ENCODE results near the gene EREG.

Gene EREG

GRCh38 chr4:74375824-74376426 is 11.0 kb downstream of the EREG start:
- POLR2A ChIA-PET: interaction anchor here (1.1 kb wide), 1 partner anchor 23 kb away, joined by 3 read pairs; no protein-coding TSS in a partner anchor
- H3K27ac ChIP-seq (ENCODE audit: insufficient read depth in 1 of 2, low read depth in 1 of 2, low read length in 2 of 2, poor library complexity in 1 of 2, severe bottlenecking in 2 of 2): no peak overlapping the region

GRCh38 chr4:74376888-74377483 is 12.0 kb downstream of the EREG start:
- Histone ChIP-seq H3K36me3 (ENCODE audit: control insufficient read depth in 4 of 4, insufficient read depth in 4 of 4, low read length in 3 of 4) (peaks cover 0 to 33% (median 7%) of the 10 kb centered on the region in 4 experiments), H3K27me3 (replicated peaks in 2 of 5; ENCODE audit: control insufficient read depth in 4 of 5, insufficient read depth in 5 of 5, low read length in 4 of 5) (no peaks in the 10 kb centered on the region), H3K9me3 (ENCODE audit: control extremely low read depth in 1 of 5, control insufficient read depth in 4 of 5, insufficient read depth in 2 of 5, low read depth in 1 of 5, low read length in 4 of 5) (no peaks in the 10 kb centered on the region), H3K4me1 (ENCODE audit: control extremely low read depth in 1 of 4, control insufficient read depth in 4 of 4, insufficient read depth in 4 of 4, low read length in 3 of 4) (peaks cover 0 to 24% (median 6%) of the 10 kb centered on the region in 4 experiments), H3K27ac (ENCODE audit: insufficient read depth in 1 of 2, low read depth in 1 of 2, low read length in 2 of 2, poor library complexity in 1 of 2, severe bottlenecking in 2 of 2) (peak overlapping the region in 1 of 2 experiments; percentile 5), H3K4me3 (ENCODE audit: control insufficient read depth in 1 of 7, extremely low read depth in 1 of 7, insufficient read depth in 4 of 7, low read depth in 2 of 7, low read length in 6 of 7) (no peak overlapping the region)
- ChIA-PET POLR2A (interaction anchor here (0.7 to 1.1 kb wide), 2 partner anchors 23 to 24 kb away, joined by 3 to 4 read pairs; no protein-coding TSS in a partner anchor), CTCF (interaction anchor here (0.7 to 6.6 kb wide), 10 partner anchors 57 to 297 kb away, joined by 3 to 87 read pairs (median 16); partner anchors contain the start of gene AREG)
- WGBS (ENCODE audit: insufficient coverage): no CpG with 5 or more reads among the region's 4 CpGs
- peak; percentile 65 to 82 (median 81) for DNase-seq

More at GRCh38 chr4:74375824-74376426, 11.0 kb downstream of the EREG start:
- H3K4me1 ChIP-seq (ENCODE audit: control extremely low read depth in 1 of 4, control insufficient read depth in 4 of 4, insufficient read depth in 4 of 4, low read length in 3 of 4): peaks cover 0 to 34% (median 8%) of the 10 kb centered on the region in 4 experiments
- DNase-seq: no peak
- no peaks in the 10 kb centered on the region for H3K9me3 ChIP-seq (ENCODE audit: control extremely low read depth in 1 of 5, control insufficient read depth in 4 of 5, insufficient read depth in 2 of 5, low read depth in 1 of 5, low read length in 4 of 5)
- no peak overlapping the region for H3K4me3 ChIP-seq (ENCODE audit: control insufficient read depth in 1 of 7, extremely low read depth in 1 of 7, insufficient read depth in 4 of 7, low read depth in 2 of 7, low read length in 6 of 7)
- 80% methylated on average over 1 of the region's 7 CpGs for WGBS (ENCODE audit: insufficient coverage)
- CTCF ChIA-PET: interaction anchor here (0.7 to 6.6 kb wide), 11 partner anchors 11 to 305 kb away, joined by 3 to 87 read pairs (median 6); partner anchors contain the start of gene AREG
- H3K36me3 ChIP-seq (ENCODE audit: control insufficient read depth in 4 of 4, insufficient read depth in 4 of 4, low read length in 3 of 4): peaks cover 0 to 26% (median 6%) of the 10 kb centered on the region in 4 experiments
- no peaks in the 10 kb centered on the region for H3K27me3 ChIP-seq (replicated peaks in 2 of 5; ENCODE audit: control insufficient read depth in 4 of 5, insufficient read depth in 5 of 5, low read length in 4 of 5)

GRCh38 chr4:74377714-74378113 is 12.8 kb downstream of the EREG start:
- no peak overlapping the region for H3K27ac ChIP-seq (ENCODE audit: insufficient read depth in 1 of 2, low read depth in 1 of 2, low read length in 2 of 2, poor library complexity in 1 of 2, severe bottlenecking in 2 of 2)
- WGBS (ENCODE audit: insufficient coverage): no CpG with 5 or more reads among the region's 5 CpGs

GRCh38 chr4:74378573-74378972 is 13.6 kb downstream of the EREG start:
- Histone ChIP-seq H3K4me1 (ENCODE audit: control extremely low read depth in 1 of 4, control insufficient read depth in 4 of 4, insufficient read depth in 4 of 4, low read length in 3 of 4) (peaks cover 0 to 22% (median 6%) of the 10 kb centered on the region in 4 experiments), H3K27me3 (replicated peaks in 2 of 5; ENCODE audit: control insufficient read depth in 4 of 5, insufficient read depth in 5 of 5, low read length in 4 of 5) (no peaks in the 10 kb centered on the region), H3K4me3 (ENCODE audit: control insufficient read depth in 1 of 7, extremely low read depth in 1 of 7, insufficient read depth in 4 of 7, low read depth in 2 of 7, low read length in 6 of 7) (no peak overlapping the region), H3K9me3 (ENCODE audit: control extremely low read depth in 1 of 5, control insufficient read depth in 4 of 5, insufficient read depth in 2 of 5, low read depth in 1 of 5, low read length in 4 of 5) (no peaks in the 10 kb centered on the region), H3K27ac (ENCODE audit: insufficient read depth in 1 of 2, low read depth in 1 of 2, low read length in 2 of 2, poor library complexity in 1 of 2, severe bottlenecking in 2 of 2) (no peak overlapping the region), H3K36me3 (ENCODE audit: control insufficient read depth in 4 of 4, insufficient read depth in 4 of 4, low read length in 3 of 4) (peaks cover 0 to 45% (median 11%) of the 10 kb centered on the region in 4 experiments)
- DNase-seq: no peak
- POLR2A ChIA-PET: interaction anchor here (0.7 to 1.1 kb wide), 2 partner anchors 58 to 147 kb away, joined by 3 read pairs; no protein-coding TSS in a partner anchor
- CTCF ChIA-PET: interaction anchor here (0.6 to 6.6 kb wide), 18 partner anchors 8 to 296 kb away, joined by 3 to 87 read pairs (median 3); partner anchors contain the start of gene AREG

More at GRCh38 chr4:74377714-74378113, 12.8 kb downstream of the EREG start:
- Histone ChIP-seq H3K9me3 (ENCODE audit: control extremely low read depth in 1 of 5, control insufficient read depth in 4 of 5, insufficient read depth in 2 of 5, low read depth in 1 of 5, low read length in 4 of 5) (no peaks in the 10 kb centered on the region), H3K36me3 (ENCODE audit: control insufficient read depth in 4 of 4, insufficient read depth in 4 of 4, low read length in 3 of 4) (peaks cover 0 to 41% (median 11%) of the 10 kb centered on the region in 4 experiments), H3K4me3 (ENCODE audit: control insufficient read depth in 1 of 7, extremely low read depth in 1 of 7, insufficient read depth in 4 of 7, low read depth in 2 of 7, low read length in 6 of 7) (peak overlapping the region in 1 of 7 experiments; percentile 16), H3K4me1 (ENCODE audit: control extremely low read depth in 1 of 4, control insufficient read depth in 4 of 4, insufficient read depth in 4 of 4, low read length in 3 of 4) (peaks cover 0 to 22% (median 6%) of the 10 kb centered on the region in 4 experiments), H3K27me3 (replicated peaks in 2 of 5; ENCODE audit: control insufficient read depth in 4 of 5, insufficient read depth in 5 of 5, low read length in 4 of 5) (no peaks in the 10 kb centered on the region)
- DNase-seq: peak in 1 of 3 donors; percentile 29
- ChIA-PET CTCF (interaction anchor here (0.7 to 6.6 kb wide), 16 partner anchors 10 to 297 kb away, joined by 3 to 87 read pairs (median 4); partner anchors contain the start of gene AREG), POLR2A (interaction anchor here (0.7 to 1.1 kb wide), 2 partner anchors 22 to 58 kb away, joined by 3 to 4 read pairs; no protein-coding TSS in a partner anchor)

GRCh38 chr4:74379912-74380311 is 15.0 kb downstream of the EREG start:
- Histone ChIP-seq H3K36me3 (ENCODE audit: control insufficient read depth in 4 of 4, insufficient read depth in 4 of 4, low read length in 3 of 4) (peaks cover 0 to 51% (median 13%) of the 10 kb centered on the region in 4 experiments), H3K27ac (ENCODE audit: insufficient read depth in 1 of 2, low read depth in 1 of 2, low read length in 2 of 2, poor library complexity in 1 of 2, severe bottlenecking in 2 of 2) (no peak overlapping the region)
- POLR2A ChIA-PET: no interaction called here

GRCh38 chr4:74385386-74385785 is 20.4 kb downstream of the EREG start:
- Histone ChIP-seq H3K9me3 (ENCODE audit: control extremely low read depth in 1 of 5, control insufficient read depth in 4 of 5, insufficient read depth in 2 of 5, low read depth in 1 of 5, low read length in 4 of 5) (no peaks in the 10 kb centered on the region), H3K27ac (ENCODE audit: insufficient read depth in 1 of 2, low read depth in 1 of 2, low read length in 2 of 2, poor library complexity in 1 of 2, severe bottlenecking in 2 of 2) (no peak overlapping the region), H3K4me3 (ENCODE audit: control insufficient read depth in 1 of 7, extremely low read depth in 1 of 7, insufficient read depth in 4 of 7, low read depth in 2 of 7, low read length in 6 of 7) (no peak overlapping the region), H3K36me3 (ENCODE audit: control insufficient read depth in 4 of 4, insufficient read depth in 4 of 4, low read length in 3 of 4) (peaks cover 0 to 68% (median 15%) of the 10 kb centered on the region in 4 experiments), H3K27me3 (replicated peaks in 2 of 5; ENCODE audit: control insufficient read depth in 4 of 5, insufficient read depth in 5 of 5, low read length in 4 of 5) (no peaks in the 10 kb centered on the region), H3K4me1 (ENCODE audit: control extremely low read depth in 1 of 4, control insufficient read depth in 4 of 4, insufficient read depth in 4 of 4, low read length in 3 of 4) (no peaks in the 10 kb centered on the region)
- no CpG with 5 or more reads among the region's 1 CpG for WGBS (ENCODE audit: insufficient coverage)
- CTCF ChIA-PET: interaction anchor here (1.0 to 1.7 kb wide), 5 partner anchors 13 to 290 kb away, joined by 3 to 7 read pairs (median 3); no protein-coding TSS in a partner anchor
- POLR2A ChIA-PET: no interaction called here
- DNase-seq: no peak

More at GRCh38 chr4:74379912-74380311, 15.0 kb downstream of the EREG start:
- Histone ChIP-seq H3K27me3 (replicated peaks in 2 of 5; ENCODE audit: control insufficient read depth in 4 of 5, insufficient read depth in 5 of 5, low read length in 4 of 5) (no peaks in the 10 kb centered on the region), H3K9me3 (ENCODE audit: control extremely low read depth in 1 of 5, control insufficient read depth in 4 of 5, insufficient read depth in 2 of 5, low read depth in 1 of 5, low read length in 4 of 5) (no peaks in the 10 kb centered on the region), H3K4me1 (ENCODE audit: control extremely low read depth in 1 of 4, control insufficient read depth in 4 of 4, insufficient read depth in 4 of 4, low read length in 3 of 4) (peaks cover 0 to 13% (median under 1%) of the 10 kb centered on the region in 4 experiments), H3K4me3 (ENCODE audit: control insufficient read depth in 1 of 7, extremely low read depth in 1 of 7, insufficient read depth in 4 of 7, low read depth in 2 of 7, low read length in 6 of 7) (no peak overlapping the region)
- no CpG with 5 or more reads among the region's 6 CpGs for WGBS (ENCODE audit: insufficient coverage)
- DNase-seq: no peak
- CTCF ChIA-PET: interaction anchor here (1.2 to 6.6 kb wide), 8 partner anchors 17 to 294 kb away, joined by 3 to 87 read pairs (median 12); no protein-coding TSS in a partner anchor

All from common myeloid progenitor, CD34-positive (primary cell).